HG02884 (cell line): ENCODE data around the gene TPCN1.
A peak's percentile ranks its signal among the peaks of the same experiment; 100 is the strongest.
"Not testable (repeated sequence)": the region's sequence is repeated elsewhere in the genome, so short reads cannot be mapped to it uniquely, and the experiment has no call there.

ENCODE experiments used
- ATAC-seq: cut with Tn5 transposase; IDR thresholded peaks from one replicate; pipeline ENCODE4 v1.9.1; 2021; ENCODE audit warnings: mild to moderate bottlenecking, moderate library complexity; ENCODE audit not compliant: unreplicated experiment

The TPCN1 gene

GRCh38 chr12:113196582-113196981, 24.7 kb upstream of the TPCN1 start:
- no peak for ATAC-seq

- ATAC-seq: no peak
These were observed 24.3 kb upstream of the TPCN1 start for GRCh38 chr12:113196990-113197389.

GRCh38 chr12:113197518-113198077, 23.7 kb upstream of the TPCN1 start:
- no peak for ATAC-seq

GRCh38 chr12:113198296-113198695, 23.0 kb upstream of the TPCN1 start:
- ATAC-seq: no peak

GRCh38 chr12:113200021-113200797, 21.1 kb upstream of the TPCN1 start:
- ATAC-seq: no peak

GRCh38 chr12:113201187-113202177, 19.8 kb upstream of the TPCN1 start:
- no peak for ATAC-seq

GRCh38 chr12:113202300-113203075, 18.8 kb upstream of the TPCN1 start:
- no peak for ATAC-seq

GRCh38 chr12:113203852-113204760, 17.2 kb upstream of the TPCN1 start:
- no peak for ATAC-seq

- no peak for ATAC-seq
These were observed 16.5 kb upstream of the TPCN1 start for GRCh38 chr12:113204804-113205203.

- not testable (repeated sequence) for ATAC-seq
These were observed 14.5 kb upstream of the TPCN1 start for GRCh38 chr12:113206802-113207201.

GRCh38 chr12:113207613-113208040, 13.6 kb upstream of the TPCN1 start:
- ATAC-seq: no peak

- ATAC-seq: peak; percentile 78
These were observed 13.0 kb upstream of the TPCN1 start for GRCh38 chr12:113208041-113208934.

GRCh38 chr12:113211160-113211559, 10.1 kb upstream of the TPCN1 start:
- no peak for ATAC-seq

- peak; percentile 60 for ATAC-seq
These were observed 6.3 kb upstream of the TPCN1 start for GRCh38 chr12:113214895-113215400.

GRCh38 chr12:113216027-113216426, 5.2 kb upstream of the TPCN1 start:
- ATAC-seq: no peak

GRCh38 chr12:113220593-113221180, 577 bp upstream of the TPCN1 start:
- ATAC-seq: no peak

- no peak for ATAC-seq
These were observed 899 bp downstream of the TPCN1 start for GRCh38 chr12:113221997-113222729.
